Natural killer cell (primary cell): Measurements from ENCODE around the gene ATG3. TPM values are rescaled to one million over a fixed set of nuclear protein-coding genes. Genes with fewer than 3 reads are reported as not detected.
A peak's percentile ranks its signal among the peaks of the same experiment; 100 is the strongest.

ENCODE experiments used
- ATAC-seq, 3 donors: fragments of 150-1000 bp in 2 of 3; fragments of 200-7000 bp in 1 of 3; cut with Tn5 transposase; 1 replicate in 1 of 3; 2 replicates in 2 of 3; pipeline ENCODE4 v1.10.0; 2021; ENCODE audit warnings: mild to moderate bottlenecking in 2 of 3, moderate library complexity in 2 of 3
- DNase-seq, 2 donors: peaks; one replicate each; pipeline versions ENCODE4 v3.0.0 to v3.0.0-alpha.2; 2013 to 2021; ENCODE audit warnings: mixed read lengths in 1 of 2
- H3K27ac ChIP-seq: one replicate; pipeline ENCODE4 v1.5.1; 2013; ENCODE audit warnings: mild to moderate bottlenecking, low read length
- H3K27me3 ChIP-seq: one replicate; pipeline ENCODE4 v1.6.1; 2013; ENCODE audit warnings: low read length; ENCODE audit not compliant: control insufficient read depth, insufficient read depth
- H3K36me3 ChIP-seq: one replicate; pipeline ENCODE4 v1.6.1; 2013; ENCODE audit warnings: low read length; ENCODE audit not compliant: control insufficient read depth, insufficient read depth
- H3K4me1 ChIP-seq: one replicate; pipeline ENCODE4 v1.6.1; 2013; ENCODE audit warnings: low read length; ENCODE audit not compliant: control insufficient read depth, insufficient read depth
- H3K4me3 ChIP-seq: one replicate; pipeline ENCODE4 v1.5.1; 2013; ENCODE audit warnings: low read length
- H3K9me3 ChIP-seq: one replicate; pipeline ENCODE4 v1.6.1; 2013; ENCODE audit warnings: low read length; ENCODE audit not compliant: control insufficient read depth, insufficient read depth
- H3K27ac Mint-ChIP-seq, 2 donors: one replicate each; pipeline ENCODE4 v1.8.0; 2022; ENCODE audit warnings: mild to moderate bottlenecking in 2 of 2, mixed read lengths in 2 of 2, moderate library complexity in 1 of 2
- H3K27me3 Mint-ChIP-seq, 2 donors: one replicate each; pipeline ENCODE4 v1.8.0; 2022; ENCODE audit warnings: low read depth in 2 of 2, mixed read lengths in 2 of 2
- H3K36me3 Mint-ChIP-seq: one replicate; pipeline ENCODE4 v1.8.0; 2022; ENCODE audit warnings: mixed read lengths
- H3K4me1 Mint-ChIP-seq, 2 donors: one replicate each; pipeline ENCODE4 v1.8.0; 2022; ENCODE audit warnings: mixed read lengths in 2 of 2
- H3K4me3 Mint-ChIP-seq: one replicate; pipeline ENCODE4 v1.8.0; 2022; ENCODE audit warnings: mild to moderate bottlenecking, moderate library complexity, mixed read lengths
- H3K9me3 Mint-ChIP-seq, 2 donors: one replicate each; pipeline ENCODE4 v1.8.0; 2022; ENCODE audit warnings: mixed read lengths in 2 of 2
- WGBS: methylation state at CpG from one replicate; pipeline ENCODE4 v1.1.7; 2013; ENCODE audit warnings: missing lambda C conversion rate; ENCODE audit not compliant: insufficient coverage; 5-methylcytosine and 5-hydroxymethylcytosine counted together
- intact Hi-C: fragments of 100-400 bp; cut with micrococcal nuclease; formaldehyde crosslinking; loops from one replicate; pipeline ENCODE4 v1.14.2; 2022
- total RNA-seq, 4 donors: library from RNA; stranded (reverse); fragments of 120-200 nt in 1 of 4; gene quantifications; one replicate each; pipeline versions ENCODE4 v1.2.3 to v1.2.4, GENCODE V29; 2013 to 2022
- TF ChIP-seq, protein P1 (sequence below): fragments of 200-600 bp; IDR thresholded peaks from one replicate; pipeline ENCODE4 v1.8.0; 2022; ENCODE audit warnings: antibody characterized with exemption

ATG3 gene
- total RNA-seq, result 10 to 100 TPM; 49.4 to 53.6 (median 52.0) TPM
- 60.5 TPM for total RNA-seq (2013)

DNA sequence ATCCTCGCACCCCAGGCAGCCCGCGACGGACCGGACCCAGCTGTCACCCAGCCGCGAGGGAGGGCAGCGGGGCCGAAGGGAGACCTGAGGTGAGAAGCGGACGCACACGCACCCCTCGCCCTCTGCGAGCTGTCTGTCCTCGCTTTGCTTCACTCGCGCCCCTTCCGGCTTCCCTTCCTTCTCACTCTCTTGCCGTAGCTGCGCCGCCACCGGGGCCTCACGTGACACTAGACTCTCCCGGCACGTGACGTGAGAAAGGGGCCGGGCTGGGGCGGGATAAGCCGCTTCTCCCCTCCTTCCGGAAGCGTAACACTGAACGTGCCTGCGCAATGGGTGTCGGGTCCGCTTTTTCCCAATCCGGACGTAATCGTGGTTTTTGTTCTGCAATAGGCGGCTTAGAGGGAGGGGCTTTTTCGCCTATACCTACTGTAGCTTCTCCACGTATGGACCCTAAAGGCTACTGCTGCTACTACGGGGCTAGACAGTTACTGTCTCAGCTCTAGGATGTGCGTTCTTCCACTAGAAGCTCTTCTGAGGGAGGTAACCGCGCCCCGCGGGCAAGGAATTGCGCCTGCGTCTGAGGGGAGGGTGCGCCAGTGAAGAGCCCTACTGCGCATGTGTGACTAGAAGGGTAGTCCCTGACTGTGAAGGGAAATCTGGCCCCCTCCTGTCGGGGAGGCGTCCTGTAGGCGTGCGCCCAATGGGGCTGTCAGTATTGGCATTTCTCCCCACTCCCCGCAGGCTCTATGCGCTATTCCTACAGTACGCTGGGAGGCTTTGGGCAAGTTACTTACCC is at the start of gene ATG3, which contains the start of gene SLC35A5:
TSS of gene ATG3 (minus strand) at position 229 of the 796 bp plus-strand sequence. CDS start 434 bp downstream, outside the sequence.
TSS of gene SLC35A5 (plus strand) at position 312 of the 796 bp plus-strand sequence. CDS start 1,359 bp downstream, outside the sequence.
- peak within 1 kb of the TSS; percentile 95 for H3K4me3 Mint-ChIP-seq
- H3K27ac Mint-ChIP-seq, result peak within 1 kb of the TSS; percentile 96 to 97
- TF ChIP-seq, protein P1, sequence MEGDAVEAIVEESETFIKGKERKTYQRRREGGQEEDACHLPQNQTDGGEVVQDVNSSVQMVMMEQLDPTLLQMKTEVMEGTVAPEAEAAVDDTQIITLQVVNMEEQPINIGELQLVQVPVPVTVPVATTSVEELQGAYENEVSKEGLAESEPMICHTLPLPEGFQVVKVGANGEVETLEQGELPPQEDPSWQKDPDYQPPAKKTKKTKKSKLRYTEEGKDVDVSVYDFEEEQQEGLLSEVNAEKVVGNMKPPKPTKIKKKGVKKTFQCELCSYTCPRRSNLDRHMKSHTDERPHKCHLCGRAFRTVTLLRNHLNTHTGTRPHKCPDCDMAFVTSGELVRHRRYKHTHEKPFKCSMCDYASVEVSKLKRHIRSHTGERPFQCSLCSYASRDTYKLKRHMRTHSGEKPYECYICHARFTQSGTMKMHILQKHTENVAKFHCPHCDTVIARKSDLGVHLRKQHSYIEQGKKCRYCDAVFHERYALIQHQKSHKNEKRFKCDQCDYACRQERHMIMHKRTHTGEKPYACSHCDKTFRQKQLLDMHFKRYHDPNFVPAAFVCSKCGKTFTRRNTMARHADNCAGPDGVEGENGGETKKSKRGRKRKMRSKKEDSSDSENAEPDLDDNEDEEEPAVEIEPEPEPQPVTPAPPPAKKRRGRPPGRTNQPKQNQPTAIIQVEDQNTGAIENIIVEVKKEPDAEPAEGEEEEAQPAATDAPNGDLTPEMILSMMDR, result no peak
- Histone ChIP-seq H3K9me3 (no peaks in the 10 kb centered on the region), H3K4me1 (peaks cover 15% of the 10 kb centered on the region), H3K4me3 (peak within 1 kb of the TSS; percentile 92), H3K27me3 (no peaks in the 10 kb centered on the region), H3K36me3 (peaks cover 9% of the 10 kb centered on the region), H3K27ac (peak within 1 kb of the TSS; percentile 96)
- H3K27me3 Mint-ChIP-seq, result no peaks in the 10 kb centered on the region
- no peaks in the 10 kb centered on the region for H3K9me3 Mint-ChIP-seq
- peaks cover 6% of the 10 kb centered on the region for H3K36me3 Mint-ChIP-seq
- DNase-seq, result peak; percentile 98 to 99
- H3K4me1 Mint-ChIP-seq, result peaks cover 46 to 47% of the 10 kb centered on the region in 2 donors
- intact Hi-C loops, result loop anchor here (1.0 to 5.0 kb wide), 4 partner anchors 428 to 1495 kb away; partner anchors contain the start of genes ABHD10, ATP6V1A, CCDC191 and GTPBP8
- ATAC-seq, result peak; percentile 80 to 94 (median 86)
- WGBS, result under 1% methylated on average over 54 of the region's 58 CpGs

DNA sequence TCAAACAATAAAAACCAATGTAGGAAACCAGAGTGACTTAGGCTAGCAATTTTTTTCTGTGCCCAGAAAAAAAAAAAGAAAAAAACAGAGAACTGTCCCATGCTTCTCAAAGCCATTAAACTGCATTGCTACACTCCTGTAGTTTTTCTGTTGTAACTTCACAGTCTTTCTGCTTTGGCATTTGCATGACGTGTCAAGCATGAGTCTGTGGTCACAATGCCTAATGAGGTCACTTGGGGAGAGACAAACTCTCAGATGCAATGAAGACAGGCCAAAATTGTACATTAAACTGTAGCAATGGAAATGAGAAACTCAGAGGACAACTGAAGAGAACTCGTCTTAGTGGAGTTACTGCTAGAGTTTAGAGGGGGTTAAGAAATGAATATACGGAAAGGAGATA is 48.4 kb upstream of the ATG3 start:
- Mint-ChIP-seq H3K27me3 (peaks cover 8 to 26% of the 10 kb centered on the region in 2 donors), H3K4me3 (no peak overlapping the region), H3K9me3 (no peaks in the 10 kb centered on the region), H3K36me3 (no peaks in the 10 kb centered on the region), H3K4me1 (peaks cover 5 to 7% of the 10 kb centered on the region in 2 donors), H3K27ac (no peak overlapping the region)
- Histone ChIP-seq H3K4me1 (no peaks in the 10 kb centered on the region), H3K9me3 (no peaks in the 10 kb centered on the region), H3K27me3 (no peaks in the 10 kb centered on the region), H3K4me3 (no peak overlapping the region), H3K36me3 (no peaks in the 10 kb centered on the region), H3K27ac (no peak overlapping the region)
- DNase-seq, result no peak
- ATAC-seq, result peak in 1 of 3 donors; percentile 31
- WGBS, result 73% methylated on average over 3 of the region's 3 CpGs
- intact Hi-C loops, result no loop called here
- TF ChIP-seq, protein P1, result no peak

DNA sequence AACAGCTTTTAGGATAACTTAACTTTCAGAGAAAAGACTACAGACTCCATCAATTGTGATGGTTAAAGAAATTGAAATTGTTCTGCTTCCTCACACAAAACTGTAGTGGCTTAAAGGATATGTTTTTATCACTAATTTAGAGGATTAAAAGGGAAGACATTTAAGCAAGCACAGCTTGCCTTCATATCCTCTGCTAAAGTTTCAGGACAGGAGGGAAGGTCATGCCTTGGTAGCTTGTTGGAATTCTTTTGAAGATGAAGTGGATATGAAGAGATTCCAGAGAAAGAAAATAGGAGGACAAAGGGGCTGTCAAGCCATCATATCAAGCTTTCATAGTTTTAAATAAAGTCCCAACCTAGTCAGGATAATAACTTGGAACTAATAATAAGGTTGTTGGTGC is 46.1 kb upstream of the ATG3 start:
- H3K27me3 ChIP-seq, result no peaks in the 10 kb centered on the region
- ATAC-seq, result no peak
- H3K4me1 ChIP-seq, result no peaks in the 10 kb centered on the region
- H3K4me3 ChIP-seq, result no peak overlapping the region
- TF ChIP-seq, protein P1, result no peak
- peaks cover 10 to 12% of the 10 kb centered on the region in 2 donors for H3K4me1 Mint-ChIP-seq
- no peak overlapping the region for H3K4me3 Mint-ChIP-seq
- no peaks in the 10 kb centered on the region for H3K36me3 ChIP-seq
- intact Hi-C loops, result no loop called here
- H3K27me3 Mint-ChIP-seq, result peaks cover 8 to 26% of the 10 kb centered on the region in 2 donors
- H3K9me3 Mint-ChIP-seq, result no peaks in the 10 kb centered on the region
- H3K27ac ChIP-seq, result no peak overlapping the region
- no peak overlapping the region for H3K27ac Mint-ChIP-seq
- H3K9me3 ChIP-seq, result no peaks in the 10 kb centered on the region
- H3K36me3 Mint-ChIP-seq, result no peaks in the 10 kb centered on the region
- DNase-seq, result no peak
